Muscle layer of colon (tissue), 2 donors: Measurements from ENCODE around the gene PRKCH.

Source experiments
- H3K27ac ChIP-seq: one replicate; pipeline ENCODE4 v1.7.0; 2013; ENCODE audit warnings: low read depth, mild to moderate bottlenecking, low read length, moderate library complexity
- H3K27me3 ChIP-seq, 2 donors: one replicate each; pipeline ENCODE4 v1.7.0; 2013; ENCODE audit warnings: low read length in 2 of 2, mild to moderate bottlenecking in 2 of 2; ENCODE audit not compliant: insufficient read depth in 2 of 2, control insufficient read depth in 1 of 2
- H3K36me3 ChIP-seq: one replicate; pipeline ENCODE4 v1.7.0; 2013; ENCODE audit warnings: mild to moderate bottlenecking, low read length; ENCODE audit not compliant: insufficient read depth
- H3K4me1 ChIP-seq: one replicate; pipeline ENCODE4 v1.7.0; 2013; ENCODE audit warnings: mild to moderate bottlenecking, low read length; ENCODE audit not compliant: insufficient read depth
- H3K4me3 ChIP-seq, 2 donors: one replicate each; pipeline ENCODE4 v1.7.0; 2013; ENCODE audit warnings: low read length in 2 of 2, low read depth in 1 of 2, mild to moderate bottlenecking in 1 of 2, moderate library complexity in 1 of 2
- H3K9ac ChIP-seq: one replicate; pipeline ENCODE4 v1.7.0; 2013; ENCODE audit warnings: low read length
- H3K9me3 ChIP-seq: one replicate; pipeline ENCODE4 v1.7.0; 2013; ENCODE audit warnings: mild to moderate bottlenecking, low read length
- donor health status: abdominal sarcoma.
- donor health status: Adenocarcinoma of cecum.

PRKCH gene

GRCh38 chr14:61338457-61338856, 17.1 kb downstream of the PRKCH start:
- H3K27ac ChIP-seq, result no peak overlapping the region
- peaks cover 5% of the 10 kb centered on the region for H3K4me1 ChIP-seq
- no peaks in the 10 kb centered on the region for H3K27me3 ChIP-seq
- no peak overlapping the region for H3K4me3 ChIP-seq
- no peaks in the 10 kb centered on the region for H3K9me3 ChIP-seq
- H3K9ac ChIP-seq, result no peak overlapping the region
- no peaks in the 10 kb centered on the region for H3K36me3 ChIP-seq

GRCh38 chr14:61341275-61342206, 20.2 kb downstream of the PRKCH start:
- Histone ChIP-seq H3K9ac (no peak overlapping the region), H3K4me1 (peaks cover 12% of the 10 kb centered on the region), H3K27ac (no peak overlapping the region), H3K36me3 (no peaks in the 10 kb centered on the region), H3K27me3 (no peaks in the 10 kb centered on the region), H3K4me3 (no peak overlapping the region), H3K9me3 (no peaks in the 10 kb centered on the region)

GRCh38 chr14:61342486-61342885, 21.1 kb downstream of the PRKCH start:
- Histone ChIP-seq H3K9ac (no peak overlapping the region), H3K4me1 (peaks cover 12% of the 10 kb centered on the region), H3K36me3 (no peaks in the 10 kb centered on the region), H3K9me3 (no peaks in the 10 kb centered on the region), H3K27me3 (no peaks in the 10 kb centered on the region), H3K4me3 (no peak overlapping the region), H3K27ac (no peak overlapping the region)

GRCh38 chr14:61342932-61343331, 21.6 kb downstream of the PRKCH start:
- Histone ChIP-seq H3K4me3 (no peak overlapping the region), H3K36me3 (no peaks in the 10 kb centered on the region), H3K9ac (no peak overlapping the region), H3K27me3 (no peaks in the 10 kb centered on the region), H3K27ac (no peak overlapping the region), H3K4me1 (peaks cover 12% of the 10 kb centered on the region), H3K9me3 (no peaks in the 10 kb centered on the region)

GRCh38 chr14:61343471-61343870, 22.1 kb downstream of the PRKCH start:
- H3K9ac ChIP-seq, result no peak overlapping the region
- H3K9me3 ChIP-seq, result no peaks in the 10 kb centered on the region
- no peak overlapping the region for H3K4me3 ChIP-seq
- H3K27me3 ChIP-seq, result no peaks in the 10 kb centered on the region
- H3K27ac ChIP-seq, result no peak overlapping the region
- H3K4me1 ChIP-seq, result peaks cover 12% of the 10 kb centered on the region
- H3K36me3 ChIP-seq, result no peaks in the 10 kb centered on the region

GRCh38 chr14:61343991-61344405, 22.6 kb downstream of the PRKCH start:
- H3K9me3 ChIP-seq, result no peaks in the 10 kb centered on the region
- H3K9ac ChIP-seq, result no peak overlapping the region
- H3K27me3 ChIP-seq, result no peaks in the 10 kb centered on the region
- H3K36me3 ChIP-seq, result no peaks in the 10 kb centered on the region
- H3K27ac ChIP-seq, result no peak overlapping the region
- H3K4me1 ChIP-seq, result peaks cover 12% of the 10 kb centered on the region
- H3K4me3 ChIP-seq, result no peak overlapping the region

GRCh38 chr14:61344437-61345150, 23.2 kb downstream of the PRKCH start:
- Histone ChIP-seq H3K27me3 (no peaks in the 10 kb centered on the region), H3K4me1 (peaks cover 12% of the 10 kb centered on the region), H3K9ac (no peak overlapping the region), H3K4me3 (no peak overlapping the region), H3K9me3 (no peaks in the 10 kb centered on the region), H3K36me3 (no peaks in the 10 kb centered on the region), H3K27ac (no peak overlapping the region)

GRCh38 chr14:61345151-61345482, 23.7 kb downstream of the PRKCH start:
- no peak overlapping the region for H3K4me3 ChIP-seq
- H3K27ac ChIP-seq, result no peak overlapping the region
- no peaks in the 10 kb centered on the region for H3K27me3 ChIP-seq
- H3K4me1 ChIP-seq, result peaks cover 12% of the 10 kb centered on the region
- H3K9ac ChIP-seq, result no peak overlapping the region
- H3K9me3 ChIP-seq, result no peaks in the 10 kb centered on the region
- no peaks in the 10 kb centered on the region for H3K36me3 ChIP-seq

GRCh38 chr14:61346221-61346620, 24.8 kb downstream of the PRKCH start:
- Histone ChIP-seq H3K4me3 (no peak overlapping the region), H3K9me3 (no peaks in the 10 kb centered on the region), H3K27ac (no peak overlapping the region), H3K9ac (no peak overlapping the region), H3K36me3 (no peaks in the 10 kb centered on the region), H3K27me3 (no peaks in the 10 kb centered on the region), H3K4me1 (peaks cover 12% of the 10 kb centered on the region)

- peaks cover 12% of the 10 kb centered on the region for H3K4me1 ChIP-seq
- H3K27ac ChIP-seq, result no peak overlapping the region
- no peak overlapping the region for H3K4me3 ChIP-seq
- no peak overlapping the region for H3K9ac ChIP-seq
- no peaks in the 10 kb centered on the region for H3K27me3 ChIP-seq
- H3K36me3 ChIP-seq, result no peaks in the 10 kb centered on the region
- H3K9me3 ChIP-seq, result no peaks in the 10 kb centered on the region
These were observed 25.4 kb downstream of the PRKCH start for GRCh38 chr14:61346793-61347192.

- H3K36me3 ChIP-seq, result no peaks in the 10 kb centered on the region
- H3K9ac ChIP-seq, result no peak overlapping the region
- H3K4me1 ChIP-seq, result peaks cover 7% of the 10 kb centered on the region
- H3K27me3 ChIP-seq, result no peaks in the 10 kb centered on the region
- no peaks in the 10 kb centered on the region for H3K9me3 ChIP-seq
- H3K4me3 ChIP-seq, result no peak overlapping the region
- H3K27ac ChIP-seq, result no peak overlapping the region
These were observed 26.6 kb downstream of the PRKCH start for GRCh38 chr14:61347826-61348443.
